ENCODE measurements around the gene NCKAP5L. TPM values are rescaled to one million over a fixed set of nuclear protein-coding genes. Genes with fewer than 3 reads are reported as not detected.
"Not testable (repeated sequence)": the region's sequence is repeated elsewhere in the genome, so short reads cannot be mapped to it uniquely, and the experiment has no call there.

Gene NCKAP5L
- polyA plus RNA-seq, 3 donors = 3.7 to 14.9 (median 6.8) TPM

DNA sequence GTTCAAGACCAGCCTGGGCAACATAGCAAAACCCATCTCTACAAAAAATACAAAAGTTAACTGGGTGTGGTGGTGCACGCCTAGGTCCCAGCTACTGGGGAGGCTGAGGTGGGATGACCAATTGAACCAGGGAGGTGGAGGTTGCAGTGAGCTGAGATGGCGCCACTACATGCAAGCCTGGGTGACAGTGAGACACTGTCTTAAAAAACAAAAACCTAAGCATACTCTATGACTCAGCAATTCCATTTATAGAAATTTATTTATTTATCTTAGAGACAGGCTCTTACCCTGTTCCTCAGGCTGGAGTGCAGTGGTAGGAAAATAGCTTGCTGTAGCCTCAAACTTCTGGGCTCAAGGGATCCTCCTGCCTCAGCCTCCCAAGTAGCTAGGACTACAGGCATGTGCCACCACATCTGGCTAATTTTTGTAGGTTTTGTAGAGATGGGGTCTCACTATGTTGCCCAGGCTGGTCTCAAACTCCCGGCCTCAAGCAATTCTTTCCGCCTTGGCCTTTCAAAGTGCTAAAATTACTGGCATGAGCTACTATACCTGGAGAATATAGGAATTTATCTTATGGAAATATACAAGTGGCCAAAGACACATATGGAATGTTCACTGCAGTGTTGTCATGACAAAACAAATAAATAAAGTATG is 43.3 kb downstream of the NCKAP5L start:
- Histone ChIP-seq H2AFZ (ENCODE audit: insufficient read depth, low read depth, low read length, poor library complexity, severe bottlenecking) (no peak overlapping the region), H4K20me1 (ENCODE audit: insufficient read depth, low read length) (no peaks in the 10 kb centered on the region), H3K4me3 (replicated peaks in 1 of 3; ENCODE audit: low read depth in 2 of 3, low read length in 3 of 3) (no peak overlapping the region), H3K4me1 (ENCODE audit: control insufficient read depth in 1 of 2, insufficient read depth in 2 of 2, low read length in 2 of 2) (peaks cover 9 to 12% of the 10 kb centered on the region in 2 donors), H3K9me3 (replicated peaks in 1 of 2; ENCODE audit: control insufficient read depth in 1 of 2, insufficient read depth in 1 of 2, low read length in 2 of 2) (no peaks in the 10 kb centered on the region), H3K9ac (ENCODE audit: insufficient read depth, low read length, poor library complexity, severe bottlenecking) (no peak overlapping the region), H3K27me3 (ENCODE audit: control insufficient read depth in 2 of 2, insufficient read depth in 2 of 2, low read length in 2 of 2) (no peaks in the 10 kb centered on the region), H3K79me2 (ENCODE audit: insufficient read depth, low read length) (no peaks in the 10 kb centered on the region), H3K4me2 (replicated peaks; ENCODE audit: extremely low read depth, low read length, poor library complexity, severe bottlenecking) (no peak overlapping the region), H3K36me3 (replicated peaks in 1 of 2; ENCODE audit: control insufficient read depth in 1 of 2, insufficient read depth in 2 of 2, low read length in 2 of 2) (peaks cover 0 to 5% of the 10 kb centered on the region in 2 donors), H3K27ac (ENCODE audit: low read depth in 1 of 2, low read length in 2 of 2) (no peak overlapping the region)
- WGBS (ENCODE audit: insufficient coverage) = no CpG with 5 or more reads among the region's 4 CpGs
- DNase-seq = peak in 1 of 3 donors; percentile 10
- TF ChIP-seq, protein P1, sequence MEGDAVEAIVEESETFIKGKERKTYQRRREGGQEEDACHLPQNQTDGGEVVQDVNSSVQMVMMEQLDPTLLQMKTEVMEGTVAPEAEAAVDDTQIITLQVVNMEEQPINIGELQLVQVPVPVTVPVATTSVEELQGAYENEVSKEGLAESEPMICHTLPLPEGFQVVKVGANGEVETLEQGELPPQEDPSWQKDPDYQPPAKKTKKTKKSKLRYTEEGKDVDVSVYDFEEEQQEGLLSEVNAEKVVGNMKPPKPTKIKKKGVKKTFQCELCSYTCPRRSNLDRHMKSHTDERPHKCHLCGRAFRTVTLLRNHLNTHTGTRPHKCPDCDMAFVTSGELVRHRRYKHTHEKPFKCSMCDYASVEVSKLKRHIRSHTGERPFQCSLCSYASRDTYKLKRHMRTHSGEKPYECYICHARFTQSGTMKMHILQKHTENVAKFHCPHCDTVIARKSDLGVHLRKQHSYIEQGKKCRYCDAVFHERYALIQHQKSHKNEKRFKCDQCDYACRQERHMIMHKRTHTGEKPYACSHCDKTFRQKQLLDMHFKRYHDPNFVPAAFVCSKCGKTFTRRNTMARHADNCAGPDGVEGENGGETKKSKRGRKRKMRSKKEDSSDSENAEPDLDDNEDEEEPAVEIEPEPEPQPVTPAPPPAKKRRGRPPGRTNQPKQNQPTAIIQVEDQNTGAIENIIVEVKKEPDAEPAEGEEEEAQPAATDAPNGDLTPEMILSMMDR (IDR thresholded peaks at IDR 0.05) = no peak
- H3K9me3 Mint-ChIP-seq = peaks cover 0 to 6% (median 4%) of the 10 kb centered on the region in 7 donors
- H3K27me3 Mint-ChIP-seq (ENCODE audit: low read depth in 3 of 3) = peaks cover 6 to 9% (median 6%) of the 10 kb centered on the region in 3 donors
- no peak overlapping the region for H3K4me3 Mint-ChIP-seq
- peaks cover 17% of the 10 kb centered on the region for H3K4me1 Mint-ChIP-seq
- H3K27ac Mint-ChIP-seq = peak overlapping the region in 4 of 7 donors; percentile 28 to 62 (median 59)
- intact Hi-C loops (cut with micrococcal nuclease) = no loop called here
- H3K36me3 Mint-ChIP-seq = peaks cover 8% of the 10 kb centered on the region in 2 donors

DNA sequence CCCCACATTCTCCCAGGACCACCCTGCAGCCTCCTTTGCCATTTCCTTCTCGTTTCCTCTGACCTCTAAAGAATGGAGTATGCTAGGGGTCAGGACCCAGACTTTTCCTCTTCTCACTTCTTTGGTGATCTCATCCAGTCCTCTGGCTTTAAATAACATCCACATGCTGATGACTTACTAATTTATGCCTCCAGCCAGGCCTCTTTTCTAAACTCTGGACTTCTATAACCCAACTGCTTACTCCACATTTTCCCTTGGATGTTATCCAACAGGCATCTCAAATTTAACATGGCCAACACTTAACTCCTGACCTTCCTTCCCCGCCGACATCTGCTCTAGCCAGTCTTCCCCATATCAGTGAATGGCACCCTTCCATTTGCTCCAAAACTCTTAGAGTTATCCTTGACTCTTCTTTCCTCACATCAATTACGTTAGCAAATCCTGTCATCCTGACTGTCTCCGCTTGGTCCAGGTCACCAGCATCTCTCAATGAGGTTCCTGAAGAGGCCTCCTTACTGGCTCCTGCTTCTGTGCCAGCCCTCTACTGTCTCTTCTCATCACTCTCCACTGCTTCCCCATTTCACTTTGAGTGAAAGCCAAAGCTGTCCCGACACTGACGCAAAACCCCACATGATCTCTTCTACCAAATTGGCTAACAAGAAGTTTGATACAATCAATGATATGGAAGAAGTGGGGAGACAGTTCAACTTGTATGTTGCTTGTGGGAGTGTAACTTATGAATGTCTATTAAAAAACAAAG is 44.1 kb downstream of the NCKAP5L start:
- peaks cover 6 to 8% (median 7%) of the 10 kb centered on the region in 3 donors for H3K27me3 Mint-ChIP-seq (ENCODE audit: low read depth in 3 of 3)
- Histone ChIP-seq H4K20me1 (ENCODE audit: insufficient read depth, low read length) (no peaks in the 10 kb centered on the region), H3K79me2 (ENCODE audit: insufficient read depth, low read length) (no peaks in the 10 kb centered on the region), H3K27me3 (ENCODE audit: control insufficient read depth in 2 of 2, insufficient read depth in 2 of 2, low read length in 2 of 2) (no peaks in the 10 kb centered on the region), H3K27ac (ENCODE audit: low read depth in 1 of 2, low read length in 2 of 2) (no peak overlapping the region), H3K9ac (ENCODE audit: insufficient read depth, low read length, poor library complexity, severe bottlenecking) (no peak overlapping the region), H3K4me3 (replicated peaks in 1 of 3; ENCODE audit: low read depth in 2 of 3, low read length in 3 of 3) (no peak overlapping the region), H3K9me3 (replicated peaks in 1 of 2; ENCODE audit: control insufficient read depth in 1 of 2, insufficient read depth in 1 of 2, low read length in 2 of 2) (no peaks in the 10 kb centered on the region), H3K4me1 (ENCODE audit: control insufficient read depth in 1 of 2, insufficient read depth in 2 of 2, low read length in 2 of 2) (peaks cover 9 to 12% of the 10 kb centered on the region in 2 donors), H3K36me3 (replicated peaks in 1 of 2; ENCODE audit: control insufficient read depth in 1 of 2, insufficient read depth in 2 of 2, low read length in 2 of 2) (no peaks in the 10 kb centered on the region), H2AFZ (ENCODE audit: insufficient read depth, low read depth, low read length, poor library complexity, severe bottlenecking) (no peak overlapping the region), H3K4me2 (replicated peaks; ENCODE audit: extremely low read depth, low read length, poor library complexity, severe bottlenecking) (no peak overlapping the region)
- H3K36me3 Mint-ChIP-seq = peaks cover 2% of the 10 kb centered on the region in 2 donors
- TF ChIP-seq, protein P1 (IDR thresholded peaks at IDR 0.05) = no peak
- peaks cover 17% of the 10 kb centered on the region for H3K4me1 Mint-ChIP-seq
- peak; percentile 60 to 69 (median 65) for DNase-seq
- no peak overlapping the region for H3K4me3 Mint-ChIP-seq
- whole genome bisulfite sequencing (ENCODE audit: insufficient coverage) = 73% methylated on average over 5 of the region's 7 CpGs
- H3K9me3 Mint-ChIP-seq = peaks cover 5 to 13% (median 8%) of the 10 kb centered on the region in 7 donors
- intact Hi-C loops (cut with micrococcal nuclease) = no loop called here
- peak overlapping the region in 6 of 7 donors; percentile 28 to 60 (median 48) for H3K27ac Mint-ChIP-seq

DNA sequence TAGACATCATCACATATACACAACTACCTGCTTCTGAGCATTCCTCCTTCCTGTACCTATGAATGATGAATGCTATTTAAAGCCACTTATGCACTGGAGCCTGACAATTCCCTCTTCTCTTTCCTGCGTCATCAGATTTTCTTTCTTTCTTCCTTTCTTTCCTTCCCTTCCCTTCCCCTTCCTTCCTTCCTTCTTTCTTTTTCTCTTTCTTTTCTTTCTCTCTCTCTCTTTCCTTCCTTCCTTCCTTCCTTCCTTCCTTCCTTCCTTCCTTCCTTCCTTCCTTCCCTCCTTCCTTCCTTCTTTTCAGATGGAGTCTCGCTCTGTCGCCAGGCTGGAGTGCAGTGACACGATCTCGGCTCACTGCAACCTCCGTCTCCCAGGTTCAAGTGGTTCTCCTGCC is 47.3 kb downstream of the NCKAP5L start:
- H2AFZ ChIP-seq (ENCODE audit: insufficient read depth, low read depth, low read length, poor library complexity, severe bottlenecking); H3K36me3 ChIP-seq (replicated peaks in 1 of 2; ENCODE audit: control insufficient read depth in 1 of 2, insufficient read depth in 2 of 2, low read length in 2 of 2); H3K79me2 ChIP-seq (ENCODE audit: insufficient read depth, low read length); H3K9me3 ChIP-seq (replicated peaks in 1 of 2; ENCODE audit: control insufficient read depth in 1 of 2, insufficient read depth in 1 of 2, low read length in 2 of 2); DNase-seq; H3K4me3 ChIP-seq (replicated peaks in 1 of 3; ENCODE audit: low read depth in 2 of 3, low read length in 3 of 3); H3K27ac ChIP-seq (ENCODE audit: low read depth in 1 of 2, low read length in 2 of 2); H3K27me3 Mint-ChIP-seq (ENCODE audit: low read depth in 3 of 3); H3K9ac ChIP-seq (ENCODE audit: insufficient read depth, low read length, poor library complexity, severe bottlenecking); H3K4me2 ChIP-seq (replicated peaks; ENCODE audit: extremely low read depth, low read length, poor library complexity, severe bottlenecking); H4K20me1 ChIP-seq (ENCODE audit: insufficient read depth, low read length); H3K27ac Mint-ChIP-seq; H3K36me3 Mint-ChIP-seq; intact Hi-C loops (cut with micrococcal nuclease); H3K27me3 ChIP-seq (ENCODE audit: control insufficient read depth in 2 of 2, insufficient read depth in 2 of 2, low read length in 2 of 2): not testable (repeated sequence)
- peak overlapping the region in 1 of 2 donors; percentile 31 for H3K4me3 Mint-ChIP-seq
- 71% methylated on average over 1 of the region's 6 CpGs for WGBS (ENCODE audit: insufficient coverage)
- peaks cover 5 to 13% (median 9%) of the 10 kb centered on the region in 7 donors for H3K9me3 Mint-ChIP-seq
- peaks cover 13 to 21% of the 10 kb centered on the region in 2 donors for H3K4me1 ChIP-seq (ENCODE audit: control insufficient read depth in 1 of 2, insufficient read depth in 2 of 2, low read length in 2 of 2)
- peaks cover 33% of the 10 kb centered on the region for H3K4me1 Mint-ChIP-seq

All from CD14-positive monocyte (primary cell).